Activated T-cell treated with anti-CD3 and anti-CD28 coated beads for 24 hours (primary cell): Measurements from ENCODE around the gene MAML2.

Source experiments
- DNase-seq: peaks from one replicate; pipeline ENCODE4 v3.0.0-alpha.2; 2020; ENCODE audit warnings: low read depth

Gene MAML2

DNA sequence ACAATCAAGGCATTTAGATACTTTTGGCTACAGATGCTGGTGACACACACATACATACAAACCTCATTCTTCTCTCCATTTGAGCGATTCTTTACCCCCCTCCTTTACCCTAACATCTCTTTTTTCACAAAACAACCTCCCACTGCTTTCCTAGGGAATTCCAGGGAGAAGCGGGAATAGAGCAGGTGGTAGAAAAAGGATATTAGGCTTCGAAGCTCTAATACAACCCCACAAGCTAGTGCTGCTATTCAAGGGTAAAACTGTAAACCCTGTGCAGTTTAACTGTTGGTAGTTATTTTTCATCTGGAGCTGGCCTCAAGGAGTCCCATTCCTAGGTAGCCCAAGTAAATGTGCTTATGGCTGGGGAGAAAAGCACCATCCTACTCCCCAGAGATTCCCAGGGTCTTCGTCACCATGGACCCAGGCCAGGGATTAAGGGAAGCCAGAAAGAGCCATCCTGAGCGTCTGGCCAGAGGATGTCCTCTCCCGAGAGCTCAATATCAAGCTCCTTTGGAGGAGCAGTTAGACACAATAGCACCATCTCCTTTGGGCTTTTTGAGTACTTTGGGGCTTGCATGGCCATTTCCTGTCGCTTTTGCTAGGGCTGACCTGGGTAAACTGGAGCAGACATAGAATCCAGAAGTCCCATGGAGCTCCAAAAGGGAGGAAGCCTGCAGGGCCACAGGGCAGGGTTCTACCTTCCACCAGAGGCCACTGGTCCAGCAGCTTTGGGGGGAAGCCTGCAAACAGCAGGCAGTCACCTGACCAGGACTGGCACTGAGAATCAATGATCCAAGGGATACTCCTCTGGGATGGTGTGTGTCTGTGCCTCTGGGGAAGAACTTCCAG lies 3.1 kb downstream of the MAML2 start:
- DNase-seq = no peak

GRCh38 chr11:96338910-96339705 lies 3.9 kb downstream of the MAML2 start:
- peak; percentile 23 for DNase-seq

- DNase-seq = peak; percentile 58
These were observed 5.2 kb downstream of the MAML2 start for GRCh38 chr11:96337541-96338431.

GRCh38 chr11:96335388-96335787 lies 7.6 kb downstream of the MAML2 start:
- no peak for DNase-seq

GRCh38 chr11:96334219-96334618 lies 8.8 kb downstream of the MAML2 start:
- DNase-seq = no peak

DNA sequence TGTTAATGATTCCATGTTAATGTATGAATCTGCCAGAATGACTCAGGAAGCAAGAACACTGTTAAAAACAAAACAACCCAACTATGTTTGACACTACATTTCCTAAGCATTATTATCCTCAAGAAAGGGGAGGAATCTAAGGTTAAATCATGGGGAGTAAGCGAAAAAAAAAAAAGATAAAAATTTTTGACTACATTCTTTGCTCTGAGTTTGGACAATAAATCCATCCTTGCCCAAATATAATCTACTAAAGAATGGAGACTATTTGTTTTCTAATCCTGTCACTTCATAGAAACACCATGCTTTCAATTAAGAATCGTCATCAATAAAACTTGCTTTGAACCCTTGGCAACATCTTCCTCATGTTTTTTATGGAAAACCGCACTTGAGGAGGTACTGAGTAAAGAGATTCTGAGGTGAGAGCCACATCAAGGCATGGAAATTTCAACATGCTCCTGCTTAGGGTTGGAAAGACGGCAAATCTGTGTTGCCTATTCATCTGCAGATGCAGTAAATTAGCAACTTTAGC lies 9.7 kb downstream of the MAML2 start:
- DNase-seq = no peak

DNA sequence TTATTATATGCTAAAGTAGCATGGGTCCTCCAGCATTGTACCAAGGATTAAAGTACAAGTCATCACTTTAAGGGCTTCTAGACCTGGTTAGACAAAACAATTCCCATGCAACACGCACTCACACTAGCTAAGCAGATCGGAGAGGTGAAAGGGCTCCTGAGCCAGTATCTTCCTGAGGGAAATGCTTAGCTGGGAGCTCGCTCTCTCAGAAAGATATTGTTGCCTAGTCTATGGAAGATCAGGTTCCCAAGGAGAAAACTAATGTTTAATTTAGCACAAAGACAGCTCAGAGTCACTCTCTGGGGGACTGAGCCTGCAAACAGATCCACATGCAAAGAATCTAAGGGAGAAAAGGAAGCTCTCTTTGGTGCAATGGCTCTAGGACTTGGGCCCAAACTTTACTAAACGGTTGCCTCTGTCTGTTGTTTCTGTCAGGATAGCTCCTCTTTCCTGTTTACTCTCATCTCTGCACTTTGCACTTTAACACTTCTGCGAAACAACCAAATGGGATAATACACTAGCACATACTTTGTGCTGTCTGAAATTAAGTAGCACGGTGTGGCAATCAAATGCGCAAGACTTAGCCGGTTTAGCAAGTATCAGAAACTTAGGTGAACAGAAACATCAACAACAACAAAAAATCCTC lies 10.7 kb downstream of the MAML2 start:
- DNase-seq = no peak

GRCh38 chr11:96331699-96332116 lies 11.3 kb downstream of the MAML2 start:
- DNase-seq = no peak

DNA sequence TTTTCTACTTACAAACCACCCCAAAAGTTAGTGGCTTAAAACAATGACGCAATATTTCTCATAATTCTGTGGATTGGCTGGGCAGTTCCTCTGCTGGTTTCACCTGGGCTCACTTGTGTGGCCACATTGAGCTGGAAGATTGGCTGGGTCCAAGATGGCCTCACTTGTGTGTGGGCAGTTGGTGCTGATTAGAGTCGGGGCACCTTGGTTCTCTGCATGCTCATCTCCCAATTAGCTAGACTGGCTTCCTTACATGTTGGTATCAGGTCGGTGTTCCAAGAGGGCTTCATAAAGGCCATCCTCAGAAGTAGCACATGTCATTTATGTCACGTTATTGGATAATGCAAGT lies 12.5 kb downstream of the MAML2 start:
- no peak for DNase-seq

DNA sequence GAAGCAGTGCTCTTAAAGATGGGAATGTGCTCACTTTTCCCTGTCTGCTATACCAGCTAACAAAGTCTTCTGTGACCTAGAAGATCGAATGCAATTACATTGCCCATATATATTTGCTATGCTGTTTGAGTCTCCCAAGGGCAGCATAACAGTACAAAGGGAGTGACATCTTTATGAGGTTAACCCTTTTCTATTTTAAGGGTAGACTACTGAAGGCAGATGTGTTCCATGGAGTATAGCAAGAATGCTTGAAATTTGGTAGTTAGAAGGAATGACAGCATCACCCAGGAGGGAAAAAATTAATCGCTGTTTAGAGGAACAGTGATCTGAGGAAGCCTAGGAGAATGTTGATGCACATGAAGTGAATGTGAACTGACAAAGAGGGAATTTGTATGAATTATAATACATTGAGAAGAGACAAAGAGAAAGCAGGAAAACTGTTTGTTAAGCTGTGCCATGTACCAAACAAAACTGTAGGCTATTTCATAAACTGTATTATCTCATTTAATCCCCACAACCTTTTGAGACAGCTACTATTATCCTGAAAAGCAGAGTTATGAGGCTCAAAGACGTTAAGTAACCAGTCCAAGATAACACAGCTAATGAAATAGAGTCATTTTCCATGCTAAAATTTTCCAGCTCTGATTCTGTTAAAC lies 13.0 kb downstream of the MAML2 start:
- DNase-seq = no peak

DNA sequence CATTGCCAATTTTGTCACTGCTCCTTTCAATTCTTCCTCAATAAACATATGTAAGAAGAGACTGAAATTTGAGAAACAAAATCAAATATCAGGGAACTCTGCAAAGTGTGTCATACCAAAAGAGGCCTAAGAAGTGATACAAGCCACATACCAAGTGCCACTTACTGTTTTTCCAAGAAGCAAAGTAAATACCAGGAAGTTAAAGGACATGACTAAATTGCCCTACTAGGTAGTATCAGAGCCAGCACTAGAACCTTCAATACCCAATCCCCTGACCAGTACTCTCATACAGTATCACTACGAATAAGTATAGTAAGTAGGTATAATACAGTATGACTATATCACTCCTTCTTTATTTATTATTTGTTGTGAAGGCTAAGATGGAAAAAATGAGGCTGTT lies 13.6 kb downstream of the MAML2 start:
- DNase-seq = no peak

DNA sequence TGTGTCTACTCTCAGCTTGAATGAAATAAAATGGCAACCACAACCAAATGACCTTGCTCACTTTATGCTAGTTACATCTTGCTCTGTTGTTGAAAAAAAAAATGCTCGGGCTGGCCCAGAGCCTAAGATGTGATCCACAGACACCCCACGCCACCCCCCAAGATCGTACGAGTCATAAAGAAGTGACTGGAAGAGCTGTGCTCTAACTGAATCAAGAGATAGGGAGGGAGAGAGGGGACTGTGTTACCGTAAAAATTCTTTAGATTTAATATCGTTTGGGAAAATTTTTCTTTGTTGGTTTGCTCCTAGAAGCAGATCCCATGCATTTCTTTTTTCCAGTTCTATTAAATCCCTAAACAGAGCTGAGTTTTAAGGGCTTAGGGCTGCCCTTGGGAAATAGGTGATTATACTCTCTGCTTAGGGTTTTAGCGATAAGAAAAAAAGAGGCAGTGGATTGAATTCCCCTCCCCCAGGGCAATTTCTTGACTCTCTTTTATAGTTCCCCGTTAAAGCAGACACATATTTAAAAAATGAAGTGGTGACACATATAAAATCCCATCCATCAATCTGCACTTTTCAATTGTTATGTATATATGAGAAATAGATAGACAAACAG lies 14.5 kb downstream of the MAML2 start:
- DNase-seq = no peak

DNA sequence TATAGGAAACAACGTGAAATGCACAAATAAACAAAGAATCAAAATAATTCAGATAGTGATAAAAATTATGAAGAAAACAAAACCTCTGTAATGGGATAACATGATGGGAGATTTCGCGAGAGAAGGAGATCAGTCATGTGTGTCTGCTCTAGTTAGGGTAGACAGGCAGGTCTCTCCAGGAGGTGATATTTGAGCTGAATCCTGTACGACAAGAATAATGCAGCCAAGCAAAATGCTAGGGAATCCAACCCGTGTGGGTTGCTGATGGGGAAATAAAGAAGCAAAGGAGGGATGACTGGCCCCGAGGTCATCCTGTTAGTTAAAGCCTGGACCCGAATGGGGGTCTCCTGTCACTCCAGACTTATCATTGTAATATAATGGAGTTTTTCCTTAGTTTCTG lies 16.0 kb downstream of the MAML2 start:
- DNase-seq = no peak

DNA sequence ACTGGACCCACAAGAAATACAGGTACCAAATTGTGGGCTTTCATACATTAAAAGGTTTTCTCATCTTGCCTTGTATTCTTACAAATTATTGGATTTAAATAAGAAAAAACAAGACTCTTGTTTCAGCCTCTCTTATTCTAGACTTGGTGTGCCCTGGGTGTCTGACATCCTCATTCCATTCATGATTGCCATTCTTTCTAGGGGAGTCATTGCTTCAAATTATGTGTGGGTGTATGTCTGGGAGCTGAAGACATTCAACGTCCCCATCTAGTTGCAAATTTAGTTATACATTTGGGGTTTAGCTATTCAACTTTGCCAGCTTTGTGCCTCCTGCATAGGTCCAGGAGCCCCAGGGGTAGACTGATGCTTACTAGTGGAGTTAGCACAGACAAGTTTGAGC lies 18.1 kb downstream of the MAML2 start:
- DNase-seq = no peak

DNA sequence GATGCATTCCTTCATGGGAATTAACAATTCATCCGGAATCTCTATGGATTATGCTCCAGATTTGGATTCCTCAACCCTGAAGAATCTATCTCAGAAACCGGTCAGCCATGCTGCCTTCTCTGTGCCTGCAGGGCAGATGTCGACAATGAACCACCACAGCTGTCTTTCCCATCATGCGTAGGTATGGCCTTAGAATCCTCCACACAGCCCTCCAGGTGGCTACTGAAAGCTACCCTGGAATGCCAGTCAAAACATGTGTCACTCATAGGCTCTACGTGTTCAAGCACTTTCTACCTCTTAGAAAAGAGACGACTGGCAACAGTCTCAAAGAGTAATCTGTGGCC lies 19.4 kb downstream of the MAML2 start:
- DNase-seq = no peak

DNA sequence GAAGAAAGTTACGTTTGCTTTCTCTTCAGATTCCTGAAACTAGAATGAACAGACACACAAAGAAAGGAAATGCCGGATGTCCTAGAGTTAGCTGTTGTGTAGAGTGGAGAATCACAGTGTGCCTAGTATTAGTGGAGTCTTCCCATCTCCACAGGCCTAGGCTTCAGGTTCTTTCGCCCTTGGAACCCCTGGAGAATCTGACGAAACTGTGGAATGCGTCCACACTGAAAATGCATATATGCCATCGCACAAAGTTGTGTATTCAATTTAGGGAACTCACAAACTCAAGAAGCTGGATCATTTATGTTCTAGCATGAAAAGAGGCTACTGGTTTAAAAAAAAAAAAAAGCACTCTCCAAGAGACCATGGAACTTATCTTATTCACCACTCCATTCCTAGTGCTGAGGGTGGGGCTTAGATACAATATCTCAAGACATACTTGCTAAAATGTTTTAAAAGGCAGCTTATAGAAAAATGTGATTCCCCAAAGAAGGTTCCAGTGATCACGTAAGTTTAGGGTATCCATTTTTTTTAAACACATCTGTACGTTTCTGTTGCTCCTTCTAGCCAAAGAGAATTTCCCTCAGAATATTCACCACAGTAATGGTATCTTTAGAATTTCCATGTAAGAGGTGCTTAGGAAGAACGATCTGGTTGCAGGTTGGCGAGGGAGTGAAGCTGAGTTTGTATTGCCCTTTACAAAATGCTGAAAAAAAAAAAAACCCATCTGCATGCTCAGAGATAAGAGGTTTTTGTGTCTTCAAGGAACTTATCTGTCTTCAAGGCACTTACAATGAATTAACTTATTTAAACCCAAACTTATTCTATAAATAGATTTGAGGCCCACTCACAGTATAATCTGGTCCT lies 20.0 kb downstream of the MAML2 start:
- DNase-seq = no peak

GRCh38 chr11:96321091-96321490 lies 21.9 kb downstream of the MAML2 start:
- DNase-seq = no peak

- no peak for DNase-seq
These were observed 22.9 kb downstream of the MAML2 start for GRCh38 chr11:96319898-96320656.

- no peak for DNase-seq
These were observed 24.1 kb downstream of the MAML2 start for GRCh38 chr11:96318850-96319249.
